B cell (primary cell): ENCODE results near the gene CCND1.

Source experiments
- EZH2 ChIP-seq: IDR thresholded peaks from 2 replicates; pipeline ENCODE4 v1.6.1; 2012; ENCODE audit warnings: borderline replicate concordance, low read depth, mild to moderate bottlenecking, moderate library complexity, low read length; ENCODE audit not compliant: insufficient read depth, poor library complexity, severe bottlenecking
- TF ChIP-seq, protein P1 (sequence below): fragments of 200-600 bp; IDR thresholded peaks from one replicate; pipeline ENCODE4 v1.8.0; 2022; ENCODE audit warnings: antibody characterized with exemption, mild to moderate bottlenecking

GRCh38 chr11:69703453-69703767, 62.5 kb downstream of the CCND1 start:
- TF ChIP-seq, protein P1, sequence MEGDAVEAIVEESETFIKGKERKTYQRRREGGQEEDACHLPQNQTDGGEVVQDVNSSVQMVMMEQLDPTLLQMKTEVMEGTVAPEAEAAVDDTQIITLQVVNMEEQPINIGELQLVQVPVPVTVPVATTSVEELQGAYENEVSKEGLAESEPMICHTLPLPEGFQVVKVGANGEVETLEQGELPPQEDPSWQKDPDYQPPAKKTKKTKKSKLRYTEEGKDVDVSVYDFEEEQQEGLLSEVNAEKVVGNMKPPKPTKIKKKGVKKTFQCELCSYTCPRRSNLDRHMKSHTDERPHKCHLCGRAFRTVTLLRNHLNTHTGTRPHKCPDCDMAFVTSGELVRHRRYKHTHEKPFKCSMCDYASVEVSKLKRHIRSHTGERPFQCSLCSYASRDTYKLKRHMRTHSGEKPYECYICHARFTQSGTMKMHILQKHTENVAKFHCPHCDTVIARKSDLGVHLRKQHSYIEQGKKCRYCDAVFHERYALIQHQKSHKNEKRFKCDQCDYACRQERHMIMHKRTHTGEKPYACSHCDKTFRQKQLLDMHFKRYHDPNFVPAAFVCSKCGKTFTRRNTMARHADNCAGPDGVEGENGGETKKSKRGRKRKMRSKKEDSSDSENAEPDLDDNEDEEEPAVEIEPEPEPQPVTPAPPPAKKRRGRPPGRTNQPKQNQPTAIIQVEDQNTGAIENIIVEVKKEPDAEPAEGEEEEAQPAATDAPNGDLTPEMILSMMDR, result no peak
- TF ChIP-seq EZH2, result no peak
